ENCODE results near the gene EVL.
A peak's percentile ranks its signal among the peaks of the same experiment; 100 is the strongest.

The EVL gene

GRCh38 chr14:100188392-100189030, 123.3 kb downstream of the EVL start:
- no peak for TF ChIP-seq CTCF (IDR thresholded peaks at IDR 0.05; ENCODE audit: control insufficient read depth, extremely low read depth, insufficient read depth)
- H3K4me3 ChIP-seq (ENCODE audit: low read depth, low read length) = no peak overlapping the region
- DNase-seq (ENCODE audit: low read depth) = no peak

- no peak overlapping the region for H3K4me3 ChIP-seq (ENCODE audit: low read depth, low read length)
- DNase-seq (ENCODE audit: low read depth) = no peak
- no peak for TF ChIP-seq CTCF (IDR thresholded peaks at IDR 0.05; ENCODE audit: control insufficient read depth, extremely low read depth, insufficient read depth)
Observed at GRCh38 chr14:100190126-100190525, 124.9 kb downstream of the EVL start.

DNA sequence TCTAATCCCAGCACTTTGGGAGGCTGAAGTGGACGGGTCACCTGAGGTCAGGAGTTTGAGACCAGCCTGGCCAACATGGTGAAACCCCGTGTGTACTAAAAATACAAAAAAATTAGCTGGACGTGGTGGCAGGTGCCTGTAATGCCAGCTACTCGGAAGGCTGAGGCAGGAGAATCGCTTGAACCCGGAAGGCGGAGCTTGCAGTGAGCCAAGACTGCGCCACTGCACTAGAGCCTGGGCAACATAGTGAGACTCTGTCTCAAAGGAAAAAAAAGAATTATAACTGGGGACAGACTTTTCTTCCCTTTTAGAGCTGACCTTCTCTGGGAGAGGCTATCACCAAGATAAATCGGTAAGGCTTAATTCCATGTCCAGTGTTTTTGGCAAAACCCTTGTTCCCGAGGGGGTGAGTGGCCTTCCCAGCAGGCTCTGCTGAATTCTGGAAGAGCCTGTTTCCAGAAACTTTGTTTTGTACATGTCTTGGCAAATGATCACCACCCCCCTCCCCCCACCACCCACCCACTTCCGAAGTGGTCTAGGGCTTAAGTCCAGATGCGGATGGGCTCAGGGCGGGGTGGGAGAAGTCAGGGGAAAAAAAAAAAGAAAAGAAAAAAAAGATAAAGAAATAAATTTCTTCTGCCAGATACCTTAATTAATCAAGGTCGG, 126.5 kb downstream of the EVL start:
- H3K4me3 ChIP-seq (ENCODE audit: low read depth, low read length) = no peak overlapping the region
- no peak for TF ChIP-seq CTCF (IDR thresholded peaks at IDR 0.05; ENCODE audit: control insufficient read depth, extremely low read depth, insufficient read depth)
- no peak for DNase-seq (ENCODE audit: low read depth)

GRCh38 chr14:100192250-100192671, 127.0 kb downstream of the EVL start:
- DNase-seq (ENCODE audit: low read depth) = no peak
- no peak for TF ChIP-seq CTCF (IDR thresholded peaks at IDR 0.05; ENCODE audit: control insufficient read depth, extremely low read depth, insufficient read depth)
- H3K4me3 ChIP-seq (ENCODE audit: low read depth, low read length) = peak overlapping the region; percentile 45

DNA sequence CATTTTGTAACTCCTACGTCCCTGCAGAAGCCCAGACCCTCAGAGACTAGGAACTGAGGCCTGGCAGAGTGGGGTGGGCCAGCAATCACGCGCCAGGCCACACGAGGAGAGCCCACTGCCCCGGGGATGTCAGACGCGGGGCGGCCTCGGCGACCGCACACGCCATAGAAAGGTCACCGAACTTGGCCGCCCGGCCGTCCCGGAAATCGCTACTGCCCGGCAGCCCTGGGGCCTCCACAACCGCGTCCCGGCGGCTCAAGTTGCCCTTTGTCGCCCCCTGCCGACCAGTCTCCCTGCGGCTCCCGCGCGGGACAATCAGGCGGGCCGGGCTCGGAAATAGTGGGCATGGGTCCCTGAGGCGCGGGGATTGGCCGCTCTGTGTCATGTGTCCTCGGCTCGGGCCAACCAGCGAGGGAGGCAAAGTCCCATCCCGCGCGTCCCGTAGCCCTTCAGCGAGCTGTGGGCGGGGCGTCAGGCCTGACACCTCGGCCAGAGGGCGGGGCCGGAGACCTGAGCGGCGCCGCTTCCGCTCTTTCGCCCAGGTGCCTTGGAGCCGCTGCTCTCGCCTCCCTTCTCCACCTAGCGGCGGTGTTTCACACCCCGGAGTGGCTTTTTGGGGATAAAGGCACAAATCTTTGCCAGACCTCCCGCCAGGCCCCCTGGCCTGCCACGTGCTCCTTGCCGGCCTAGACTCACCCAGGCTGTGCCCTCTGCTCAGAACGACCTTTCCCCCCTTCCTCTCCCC, 127.6 kb downstream of the EVL start:
- H3K4me3 ChIP-seq (ENCODE audit: low read depth, low read length) = peak overlapping the region; percentile 45
- DNase-seq (ENCODE audit: low read depth) = peak; percentile 95
- TF ChIP-seq CTCF (IDR thresholded peaks at IDR 0.05; ENCODE audit: control insufficient read depth, extremely low read depth, insufficient read depth) = peak; percentile 95

Measured in LNCaP clone FGC (cell line).